Caco-2 (cell line): Measurements from ENCODE around the gene AJAP1. TPM values are rescaled to one million over a fixed set of nuclear protein-coding genes. Genes with fewer than 3 reads are reported as not detected.

Experiments used
- BruUV-seq: library from RNA; stranded (reverse); fragments of 400-500 nt; replicated peaks from 2 replicates; lab custom pipeline; 2021; lab: Mats Ljungman, UMichigan
- CTCF ChIA-PET: fragments of 300-600 bp; sonication (Branson Sonifier 250); formaldehyde crosslinking; loops from one replicate; lab custom pipeline; 2022; ENCODE audit warnings: antibody characterized with exemption; lab: Charles Lee
- POLR2A ChIA-PET: fragments of 300-600 bp; sonication (Branson Sonifier 250); formaldehyde crosslinking; loops from one replicate; lab custom pipeline; 2022; ENCODE audit warnings: antibody characterized with exemption; lab: Charles Lee
- DNase-seq, 2 experiments: peaks; one replicate each; pipeline versions ENCODE4 v3.0.0 to v3.0.0-alpha.2; 2020 to 2022
- H3K27me3 ChIP-seq: replicated peaks from 2 replicates; pipeline ENCODE4 v1.6.0; 2011; ENCODE audit warnings: low read length; ENCODE audit not compliant: control insufficient read depth, insufficient read depth
- H3K36me3 ChIP-seq: 2 replicates; pipeline ENCODE4 v1.5.1; 2011; ENCODE audit warnings: low read length; ENCODE audit not compliant: control insufficient read depth, insufficient read depth
- H3K4me1 ChIP-seq: fragments of 250-450 bp; sonication (Bioruptor Pico); 2 replicates; pipeline ENCODE4 v1.5.1; 2020; ENCODE audit warnings: mild to moderate bottlenecking
- H3K4me3 ChIP-seq: 2 replicates; pipeline ENCODE4 v1.5.1; 2011; ENCODE audit warnings: low read depth, mild to moderate bottlenecking, control low read depth, low read length
- H3K9me3 ChIP-seq: fragments of 250-450 bp; sonication (Bioruptor Pico); 2 replicates; pipeline ENCODE4 v1.5.1; 2020; ENCODE audit warnings: mild to moderate bottlenecking, moderate library complexity
- H3K27ac Mint-ChIP-seq: one replicate; pipeline ENCODE4 v1.8.0; 2022; ENCODE audit warnings: mixed read lengths; ENCODE audit not compliant: unreplicated experiment
- H3K27me3 Mint-ChIP-seq: one replicate; pipeline ENCODE4 v1.8.0; 2022; ENCODE audit warnings: mixed read lengths; ENCODE audit not compliant: insufficient read depth, unreplicated experiment
- H3K36me3 Mint-ChIP-seq: one replicate; pipeline ENCODE4 v1.8.0; 2022; ENCODE audit warnings: mild to moderate bottlenecking, mixed read lengths; ENCODE audit not compliant: insufficient read depth, unreplicated experiment
- H3K4me1 Mint-ChIP-seq: one replicate; pipeline ENCODE4 v1.8.0; 2022; ENCODE audit warnings: low read depth, mixed read lengths; ENCODE audit not compliant: unreplicated experiment
- H3K4me3 Mint-ChIP-seq: one replicate; pipeline ENCODE4 v1.8.0; 2022; ENCODE audit warnings: mild to moderate bottlenecking, moderate library complexity, mixed read lengths; ENCODE audit not compliant: unreplicated experiment
- H3K9me3 Mint-ChIP-seq: one replicate; pipeline ENCODE4 v1.8.0; 2022; ENCODE audit warnings: mixed read lengths; ENCODE audit not compliant: unreplicated experiment
- intact Hi-C: fragments of 100-400 bp; cut with micrococcal nuclease; formaldehyde crosslinking; loops from one replicate; pipeline ENCODE4 v1.10.0; 2022; ENCODE audit not compliant: unreplicated experiment
- total RNA-seq: library from RNA; stranded (reverse); gene quantifications from 2 replicates; pipeline ENCODE4 v1.2.3, GENCODE V29; 2022
- TF ChIP-seq, protein P1 (sequence below), 2 experiments: fragments of 200-600 bp in 1 of 2; IDR thresholded peaks; 1 replicate in 1 of 2; 2 replicates in 1 of 2; pipeline versions ENCODE4 v1.5.1 to v1.8.0; 2011 to 2022; ENCODE audit warnings: antibody characterized with exemption in 1 of 2, control low read depth in 1 of 2, inconsistent platforms in 1 of 2, low read depth in 1 of 2, low read length in 1 of 2, mild to moderate bottlenecking in 1 of 2, moderate library complexity in 1 of 2; ENCODE audit not compliant: insufficient read depth in 1 of 2, severe bottlenecking in 1 of 2, unreplicated experiment in 1 of 2

The AJAP1 gene
- total RNA-seq, 1 experiment from 2014 or later = not detected

- Mint-ChIP-seq H3K4me3 (no peak overlapping the region), H3K27ac (no peak overlapping the region), H3K9me3 (no peaks in the 10 kb centered on the region), H3K4me1 (no peaks in the 10 kb centered on the region), H3K36me3 (no peaks in the 10 kb centered on the region), H3K27me3 (peaks cover 8% of the 10 kb centered on the region)
- no peak for DNase-seq
- POLR2A ChIA-PET = no interaction called here
- H3K4me3 ChIP-seq = no peak overlapping the region
- CTCF ChIA-PET = no interaction called here
- H3K36me3 ChIP-seq = no peaks in the 10 kb centered on the region
- TF ChIP-seq, protein P1, sequence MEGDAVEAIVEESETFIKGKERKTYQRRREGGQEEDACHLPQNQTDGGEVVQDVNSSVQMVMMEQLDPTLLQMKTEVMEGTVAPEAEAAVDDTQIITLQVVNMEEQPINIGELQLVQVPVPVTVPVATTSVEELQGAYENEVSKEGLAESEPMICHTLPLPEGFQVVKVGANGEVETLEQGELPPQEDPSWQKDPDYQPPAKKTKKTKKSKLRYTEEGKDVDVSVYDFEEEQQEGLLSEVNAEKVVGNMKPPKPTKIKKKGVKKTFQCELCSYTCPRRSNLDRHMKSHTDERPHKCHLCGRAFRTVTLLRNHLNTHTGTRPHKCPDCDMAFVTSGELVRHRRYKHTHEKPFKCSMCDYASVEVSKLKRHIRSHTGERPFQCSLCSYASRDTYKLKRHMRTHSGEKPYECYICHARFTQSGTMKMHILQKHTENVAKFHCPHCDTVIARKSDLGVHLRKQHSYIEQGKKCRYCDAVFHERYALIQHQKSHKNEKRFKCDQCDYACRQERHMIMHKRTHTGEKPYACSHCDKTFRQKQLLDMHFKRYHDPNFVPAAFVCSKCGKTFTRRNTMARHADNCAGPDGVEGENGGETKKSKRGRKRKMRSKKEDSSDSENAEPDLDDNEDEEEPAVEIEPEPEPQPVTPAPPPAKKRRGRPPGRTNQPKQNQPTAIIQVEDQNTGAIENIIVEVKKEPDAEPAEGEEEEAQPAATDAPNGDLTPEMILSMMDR (IDR thresholded peaks at IDR 0.05; ENCODE audit: insufficient read depth in 1 of 2, low read depth in 1 of 2, low read length in 1 of 2, severe bottlenecking in 1 of 2, unreplicated experiment in 1 of 2) = no peak
- no peaks in the 10 kb centered on the region for H3K9me3 ChIP-seq
- no peaks in the 10 kb centered on the region for H3K4me1 ChIP-seq
- no peaks in the 10 kb centered on the region for H3K27me3 ChIP-seq
- intact Hi-C loops = no loop called here
- BruUV-seq = no TSS peak
Observed at GRCh38 chr1:4703646-4704045, 49.2 kb downstream of the AJAP1 start.

GRCh38 chr1:4708840-4709507 lies 54.6 kb downstream of the AJAP1 start:
- H3K4me1 ChIP-seq = 0 out of 2 replicates have a peak, but pooled peaks cover 3% of the 10 kb centered on the region
- no peaks in the 10 kb centered on the region for H3K9me3 ChIP-seq
- BruUV-seq = no TSS peak
- no peaks in the 10 kb centered on the region for H3K27me3 ChIP-seq
- Mint-ChIP-seq H3K27me3 (peaks cover 3% of the 10 kb centered on the region), H3K9me3 (no peaks in the 10 kb centered on the region), H3K4me3 (no peak overlapping the region), H3K27ac (no peak overlapping the region), H3K36me3 (no peaks in the 10 kb centered on the region), H3K4me1 (no peaks in the 10 kb centered on the region)
- no peak overlapping the region for H3K4me3 ChIP-seq
- no peaks in the 10 kb centered on the region for H3K36me3 ChIP-seq
- intact Hi-C loops = no loop called here
- CTCF ChIA-PET = no interaction called here
- TF ChIP-seq, protein P1 (IDR thresholded peaks at IDR 0.05; ENCODE audit: insufficient read depth in 1 of 2, low read depth in 1 of 2, low read length in 1 of 2, severe bottlenecking in 1 of 2, unreplicated experiment in 1 of 2) = no peak
- POLR2A ChIA-PET = no interaction called here
- DNase-seq = no peak

DNA sequence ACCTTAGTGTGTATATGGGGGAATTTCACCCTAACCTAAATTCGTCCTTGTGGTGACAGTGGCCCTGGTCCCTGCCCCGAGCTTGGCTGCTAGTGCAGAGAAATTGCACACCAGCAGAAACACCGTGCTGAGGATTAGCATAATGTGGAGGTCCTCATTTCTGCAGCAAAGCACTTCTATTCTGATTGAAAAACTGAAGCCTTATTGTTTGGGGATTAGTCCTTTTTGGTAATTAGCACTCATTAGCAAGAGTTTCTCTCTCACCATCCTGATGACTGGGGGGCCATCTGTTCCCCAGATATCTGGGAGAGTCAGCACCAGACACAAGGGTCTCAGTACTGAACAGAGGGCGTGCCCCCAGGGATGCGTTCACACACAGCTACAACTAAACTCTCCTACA lies 55.2 kb downstream of the AJAP1 start:
- Histone ChIP-seq H3K27me3 (no peaks in the 10 kb centered on the region), H3K9me3 (no peaks in the 10 kb centered on the region), H3K36me3 (no peaks in the 10 kb centered on the region), H3K4me1 (0 out of 2 replicates have a peak, but pooled peaks cover 3% of the 10 kb centered on the region), H3K4me3 (no peak overlapping the region)
- Mint-ChIP-seq H3K36me3 (no peaks in the 10 kb centered on the region), H3K4me1 (no peaks in the 10 kb centered on the region), H3K4me3 (no peak overlapping the region), H3K27ac (no peak overlapping the region), H3K27me3 (peaks cover 3% of the 10 kb centered on the region), H3K9me3 (no peaks in the 10 kb centered on the region)
- CTCF ChIA-PET = no interaction called here
- BruUV-seq = no TSS peak
- TF ChIP-seq, protein P1 (IDR thresholded peaks at IDR 0.05; ENCODE audit: insufficient read depth in 1 of 2, low read depth in 1 of 2, low read length in 1 of 2, severe bottlenecking in 1 of 2, unreplicated experiment in 1 of 2) = no peak
- POLR2A ChIA-PET = no interaction called here
- no peak for DNase-seq
- intact Hi-C loops = no loop called here
